Nephron progenitor cell (in vitro differentiated cells): ENCODE data around the gene BRINP2.

Experiments used
- DNase-seq: peaks from one replicate; pipeline ENCODE4 v3.0.0; 2021
- H3K27ac Mint-ChIP-seq: 2 replicates; pipeline ENCODE4 v1.8.0; 2021; ENCODE audit warnings: mild to moderate bottlenecking, moderate library complexity, mixed read lengths
- H3K27me3 Mint-ChIP-seq: 2 replicates; pipeline ENCODE4 v1.8.0; 2021; ENCODE audit warnings: mild to moderate bottlenecking, low read depth, mixed read lengths; ENCODE audit not compliant: poor library complexity
- H3K36me3 Mint-ChIP-seq: 2 replicates; pipeline ENCODE4 v1.8.0; 2021; ENCODE audit warnings: low read depth, mixed read lengths
- H3K4me1 Mint-ChIP-seq: 2 replicates; pipeline ENCODE4 v1.8.0; 2021; ENCODE audit warnings: mixed read lengths
- H3K4me3 Mint-ChIP-seq: 2 replicates; pipeline ENCODE4 v1.8.0; 2021; ENCODE audit warnings: mild to moderate bottlenecking, moderate library complexity, mixed read lengths
- H3K9me3 Mint-ChIP-seq: 2 replicates; pipeline ENCODE4 v1.8.0; 2021; ENCODE audit warnings: mild to moderate bottlenecking, moderate library complexity, mixed read lengths
- CTCF ChIP-seq: fragments of 200-600 bp; sonication (generic); IDR thresholded peaks from 2 replicates; pipeline ENCODE4 v1.5.0; 2021; ENCODE audit warnings: antibody characterized with exemption

BRINP2 gene

GRCh38 chr1:177274687-177275211 lies 104.0 kb downstream of the BRINP2 start:
- DNase-seq: no peak
- no peak for TF ChIP-seq CTCF
- Mint-ChIP-seq H3K27ac (no peak overlapping the region), H3K4me3 (no peak overlapping the region), H3K27me3 (peaks cover 17% of the 10 kb centered on the region), H3K36me3 (no peaks in the 10 kb centered on the region), H3K9me3 (peaks cover 3% of the 10 kb centered on the region), H3K4me1 (peaks cover 15% of the 10 kb centered on the region)

- Mint-ChIP-seq H3K27ac (no peak overlapping the region), H3K4me3 (no peak overlapping the region), H3K27me3 (peaks cover 12% of the 10 kb centered on the region), H3K36me3 (no peaks in the 10 kb centered on the region), H3K4me1 (peaks cover 11% of the 10 kb centered on the region), H3K9me3 (peaks cover 3% of the 10 kb centered on the region)
- TF ChIP-seq CTCF: no peak
- no peak for DNase-seq
Observed at GRCh38 chr1:177275736-177276135, 105.0 kb downstream of the BRINP2 start.

- H3K27ac Mint-ChIP-seq: no peak overlapping the region
- peaks cover 5% of the 10 kb centered on the region for H3K4me1 Mint-ChIP-seq
- H3K4me3 Mint-ChIP-seq: no peak overlapping the region
- no peaks in the 10 kb centered on the region for H3K36me3 Mint-ChIP-seq
- H3K27me3 Mint-ChIP-seq: peaks cover 3% of the 10 kb centered on the region
- H3K9me3 Mint-ChIP-seq: peaks cover 3% of the 10 kb centered on the region
- DNase-seq: no peak
- TF ChIP-seq CTCF: no peak
Observed at GRCh38 chr1:177278626-177279390, 108.0 kb downstream of the BRINP2 start.

- Mint-ChIP-seq H3K4me1 (no peaks in the 10 kb centered on the region), H3K9me3 (no peaks in the 10 kb centered on the region), H3K36me3 (no peaks in the 10 kb centered on the region), H3K27me3 (no peaks in the 10 kb centered on the region), H3K4me3 (no peak overlapping the region), H3K27ac (no peak overlapping the region)
- no peak for TF ChIP-seq CTCF
- DNase-seq: no peak
Observed at GRCh38 chr1:177281901-177282300, 111.1 kb downstream of the BRINP2 start.

GRCh38 chr1:177282976-177283375 lies 112.2 kb downstream of the BRINP2 start:
- DNase-seq: no peak
- H3K4me1 Mint-ChIP-seq: no peaks in the 10 kb centered on the region
- no peak for TF ChIP-seq CTCF
- H3K27ac Mint-ChIP-seq: no peak overlapping the region
- no peak overlapping the region for H3K4me3 Mint-ChIP-seq
- H3K9me3 Mint-ChIP-seq: no peaks in the 10 kb centered on the region
- H3K36me3 Mint-ChIP-seq: no peaks in the 10 kb centered on the region
- no peaks in the 10 kb centered on the region for H3K27me3 Mint-ChIP-seq

- H3K9me3 Mint-ChIP-seq: no peaks in the 10 kb centered on the region
Observed at GRCh38 chr1:177283380-177283779, 112.6 kb downstream of the BRINP2 start.

More at GRCh38 chr1:177283380-177283779, 112.6 kb downstream of the BRINP2 start:
- no peak for DNase-seq
- no peak for TF ChIP-seq CTCF
- Mint-ChIP-seq H3K27ac (no peak overlapping the region), H3K4me1 (no peaks in the 10 kb centered on the region), H3K36me3 (no peaks in the 10 kb centered on the region), H3K27me3 (no peaks in the 10 kb centered on the region), H3K4me3 (no peak overlapping the region)
